ENCODE data around the gene ABCA7. TPM values are rescaled to one million over a fixed set of nuclear protein-coding genes. Genes with fewer than 3 reads are reported as not detected.

Gene ABCA7
- total and polyA plus RNA-seq, 4 experiments from 2014 or later, result 10.7 to 319 (median 162) TPM

- H3K36me3 ChIP-seq (ENCODE audit: insufficient read depth, low read length), result peaks cover 26% of the 10 kb centered on the region
- H3K27ac ChIP-seq (ENCODE audit: low read depth, low read length), result no peak overlapping the region
- ChIA-PET CTCF (ENCODE audit: partially characterized antibody) (interaction anchor here (1.9 kb wide), 1 partner anchor 12 kb away, joined by 6 read pairs; the partner anchor contains the start of gene CNN2), POLR2A (ENCODE audit: partially characterized antibody) (interaction anchor here (1.1 to 21.2 kb wide), 3 partner anchors 15 to 61 kb away, joined by 4 to 1029 read pairs (median 146); partner anchors contain the start of genes ARHGAP45 and CNN2)
- no peaks in the 10 kb centered on the region for H3K27me3 ChIP-seq (ENCODE audit: insufficient read depth, low read length)
- Mint-ChIP-seq H3K4me3 (no peak overlapping the region), H3K27ac (peak overlapping the region in 2 of 7 donors; percentile 83 to 84), H3K27me3 (no peaks in the 10 kb centered on the region), H3K4me1 (peaks cover 12 to 39% (median 24%) of the 10 kb centered on the region in 4 donors), H3K36me3 (peaks cover 0 to 4% of the 10 kb centered on the region in 2 donors), H3K9me3 (no peaks in the 10 kb centered on the region)
- no peak overlapping the region for H3K4me3 ChIP-seq (ENCODE audit: low read length in 2 of 2)
- no peaks in the 10 kb centered on the region for H3K9me3 ChIP-seq (ENCODE audit: control insufficient read depth in 1 of 2, low read length in 2 of 2)
- intact Hi-C loops (cut with micrococcal nuclease), result no loop called here
- DNase-seq, result no peak
- H3K4me1 ChIP-seq (ENCODE audit: insufficient read depth, low read length), result peaks cover 43% of the 10 kb centered on the region
Observed at GRCh38 chr19:1014161-1015060, 25.5 kb upstream of the ABCA7 start.

DNA sequence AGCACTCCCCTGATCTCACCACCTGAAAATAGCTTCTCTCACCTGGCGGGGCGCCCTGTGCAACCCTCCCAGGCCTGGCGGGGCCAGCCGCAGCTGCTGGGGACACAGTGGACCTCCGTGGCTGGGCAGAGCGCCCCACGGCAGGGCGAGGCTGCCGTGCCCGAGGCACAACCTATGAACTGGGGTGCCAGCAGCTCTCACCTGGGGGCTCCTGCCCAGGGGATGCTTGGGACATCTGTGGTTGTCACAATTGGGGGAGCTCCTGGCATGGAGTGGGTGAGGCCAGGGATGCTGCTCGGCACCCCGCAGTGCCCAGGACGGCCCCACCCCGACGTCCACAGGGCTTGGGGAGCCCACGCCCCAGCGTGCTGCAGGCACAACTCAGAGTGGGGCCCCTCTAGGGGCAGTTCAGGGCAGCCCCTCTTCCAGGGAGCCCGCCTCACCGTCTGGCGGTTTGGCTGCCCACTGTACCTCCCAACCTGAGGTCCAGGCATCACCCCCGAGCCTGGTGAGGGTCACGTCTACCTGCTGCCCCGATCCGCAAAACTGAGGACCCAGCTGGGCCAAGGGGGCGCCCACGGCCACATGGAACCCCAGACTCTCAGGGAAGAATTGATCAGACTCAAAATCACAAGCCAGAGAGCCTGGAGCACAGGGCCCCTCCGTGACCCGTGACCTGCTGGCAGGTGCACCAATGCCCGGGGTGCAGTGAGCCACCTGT is 24.7 kb upstream of the ABCA7 start:
- H3K36me3 Mint-ChIP-seq, result peaks cover 0 to 8% of the 10 kb centered on the region in 2 donors
- H3K27me3 Mint-ChIP-seq, result no peaks in the 10 kb centered on the region
- peaks cover 14 to 47% (median 28%) of the 10 kb centered on the region in 4 donors for H3K4me1 Mint-ChIP-seq
- H3K4me3 Mint-ChIP-seq, result no peak overlapping the region
- POLR2A ChIA-PET (ENCODE audit: partially characterized antibody), result interaction anchor here (1.1 to 21.2 kb wide), 5 partner anchors 10 to 60 kb away, joined by 3 to 1029 read pairs (median 5); partner anchors contain the start of genes ARHGAP45 and CNN2
- peak overlapping the region in 1 of 7 donors; percentile 83 for H3K27ac Mint-ChIP-seq
- H3K9me3 Mint-ChIP-seq, result peaks cover 0 to 1% (median 0%) of the 10 kb centered on the region in 8 donors
- intact Hi-C loops (cut with micrococcal nuclease), result no loop called here
- DNase-seq, result no peak
- Histone ChIP-seq H3K27ac (ENCODE audit: low read depth, low read length) (no peak overlapping the region), H3K36me3 (ENCODE audit: insufficient read depth, low read length) (peaks cover 21% of the 10 kb centered on the region), H3K9me3 (ENCODE audit: control insufficient read depth in 1 of 2, low read length in 2 of 2) (no peaks in the 10 kb centered on the region), H3K4me1 (ENCODE audit: insufficient read depth, low read length) (peaks cover 49% of the 10 kb centered on the region), H3K4me3 (ENCODE audit: low read length in 2 of 2) (no peak overlapping the region), H3K27me3 (ENCODE audit: insufficient read depth, low read length) (no peaks in the 10 kb centered on the region)
- CTCF ChIA-PET (ENCODE audit: partially characterized antibody), result interaction anchor here (1.1 to 1.9 kb wide), 2 partner anchors 11 to 18 kb away, joined by 3 to 6 read pairs; partner anchors contain the start of gene CNN2

- Mint-ChIP-seq H3K4me1 (peaks cover 14 to 51% (median 28%) of the 10 kb centered on the region in 4 donors), H3K27me3 (no peaks in the 10 kb centered on the region), H3K9me3 (peaks cover 0 to 1% (median 0%) of the 10 kb centered on the region in 8 donors), H3K36me3 (peaks cover 0 to 12% of the 10 kb centered on the region in 2 donors), H3K4me3 (peak overlapping the region in 5 of 8 donors; percentile 27 to 74 (median 42)), H3K27ac (peak overlapping the region in 1 of 7 donors; percentile 25)
- no peaks in the 10 kb centered on the region for H3K27me3 ChIP-seq (ENCODE audit: insufficient read depth, low read length)
- CTCF ChIA-PET (ENCODE audit: partially characterized antibody), result interaction anchor here (1.1 kb wide), 1 partner anchor 17 kb away, joined by 3 read pairs; no protein-coding TSS in a partner anchor
- H3K36me3 ChIP-seq (ENCODE audit: insufficient read depth, low read length), result peaks cover 21% of the 10 kb centered on the region
- POLR2A ChIA-PET (ENCODE audit: partially characterized antibody), result interaction anchor here (0.7 to 21.2 kb wide), 6 partner anchors 11 to 253 kb away, joined by 3 to 1029 read pairs (median 4); partner anchors contain the start of genes ARHGAP45, CIRBP and CNN2
- no peak overlapping the region for H3K4me3 ChIP-seq (ENCODE audit: low read length in 2 of 2)
- H3K27ac ChIP-seq (ENCODE audit: low read depth, low read length), result no peak overlapping the region
- no peak for DNase-seq
- H3K4me1 ChIP-seq (ENCODE audit: insufficient read depth, low read length), result peaks cover 49% of the 10 kb centered on the region
- no peaks in the 10 kb centered on the region for H3K9me3 ChIP-seq (ENCODE audit: control insufficient read depth in 1 of 2, low read length in 2 of 2)
- intact Hi-C loops (cut with micrococcal nuclease), result no loop called here
Observed at GRCh38 chr19:1015782-1016646, 23.9 kb upstream of the ABCA7 start.

GRCh38 chr19:1016647-1017114 is 23.2 kb upstream of the ABCA7 start:
- ChIA-PET POLR2A (ENCODE audit: partially characterized antibody) (interaction anchor here (0.7 to 21.2 kb wide), 6 partner anchors 10 to 252 kb away, joined by 3 to 1029 read pairs (median 4); partner anchors contain the start of genes ARHGAP45, CIRBP and CNN2), CTCF (ENCODE audit: partially characterized antibody) (interaction anchor here (1.1 kb wide), 1 partner anchor 16 kb away, joined by 3 read pairs; no protein-coding TSS in a partner anchor)
- Histone ChIP-seq H3K4me3 (ENCODE audit: low read length in 2 of 2) (no peak overlapping the region), H3K27me3 (ENCODE audit: insufficient read depth, low read length) (no peaks in the 10 kb centered on the region), H3K4me1 (ENCODE audit: insufficient read depth, low read length) (peaks cover 55% of the 10 kb centered on the region), H3K36me3 (ENCODE audit: insufficient read depth, low read length) (peaks cover 21% of the 10 kb centered on the region), H3K27ac (ENCODE audit: low read depth, low read length) (no peak overlapping the region), H3K9me3 (ENCODE audit: control insufficient read depth in 1 of 2, low read length in 2 of 2) (no peaks in the 10 kb centered on the region)
- Mint-ChIP-seq H3K4me1 (peaks cover 18 to 58% (median 34%) of the 10 kb centered on the region in 4 donors), H3K36me3 (peaks cover 0 to 18% of the 10 kb centered on the region in 2 donors), H3K4me3 (peak overlapping the region in 7 of 8 donors; percentile 27 to 74 (median 61)), H3K27me3 (peaks cover 0 to 6% of the 10 kb centered on the region in 2 donors), H3K9me3 (peaks cover 0 to 8% (median 0%) of the 10 kb centered on the region in 8 donors), H3K27ac (peak overlapping the region in 6 of 7 donors; percentile 25 to 85 (median 68))
- DNase-seq, result no peak
- intact Hi-C loops (cut with micrococcal nuclease), result no loop called here

- Histone ChIP-seq H3K27me3 (ENCODE audit: insufficient read depth, low read length) (no peaks in the 10 kb centered on the region), H3K4me1 (ENCODE audit: insufficient read depth, low read length) (peaks cover 60% of the 10 kb centered on the region), H3K27ac (ENCODE audit: low read depth, low read length) (peak overlapping the region; percentile 33), H3K36me3 (ENCODE audit: insufficient read depth, low read length) (peaks cover 16% of the 10 kb centered on the region), H3K9me3 (ENCODE audit: control insufficient read depth in 1 of 2, low read length in 2 of 2) (no peaks in the 10 kb centered on the region), H3K4me3 (ENCODE audit: low read length in 2 of 2) (no peak overlapping the region)
- Mint-ChIP-seq H3K27me3 (peaks cover 0 to 6% of the 10 kb centered on the region in 2 donors), H3K4me1 (peaks cover 19 to 60% (median 37%) of the 10 kb centered on the region in 4 donors), H3K27ac (peak overlapping the region in 6 of 7 donors; percentile 42 to 85 (median 71)), H3K36me3 (peaks cover 0 to 18% of the 10 kb centered on the region in 2 donors), H3K4me3 (peak overlapping the region; percentile 20 to 74 (median 59)), H3K9me3 (peaks cover 0 to 9% (median 0%) of the 10 kb centered on the region in 8 donors)
- intact Hi-C loops (cut with micrococcal nuclease), result no loop called here
- ChIA-PET CTCF (ENCODE audit: partially characterized antibody) (no interaction called here), POLR2A (ENCODE audit: partially characterized antibody) (interaction anchor here (0.7 to 21.2 kb wide), 6 partner anchors 10 to 252 kb away, joined by 3 to 1029 read pairs (median 76); partner anchors contain the start of genes ABCA7, ARHGAP45, CIRBP and CNN2)
- DNase-seq, result no peak
Observed at GRCh38 chr19:1017115-1017905, 22.6 kb upstream of the ABCA7 start.

All from CD4-positive, alpha-beta memory T cell (primary cell).